CD4-positive, CD25-positive, alpha-beta regulatory T cell (primary cell): ENCODE measurements around the gene CHRM4. TPM values are rescaled to one million over a fixed set of nuclear protein-coding genes. Genes with fewer than 3 reads are reported as not detected.
A peak's percentile ranks its signal among the peaks of the same experiment; 100 is the strongest.

Source experiments
- ATAC-seq, 2 donors: fragments of 150-1000 bp; cut with Tn5 transposase; one replicate each; pipeline ENCODE4 v1.10.0; 2021; ENCODE audit warnings: low read depth in 2 of 2, moderate number of reproducible peaks in 2 of 2, moderate library complexity in 1 of 2
- DNase-seq, 3 donors: peaks; one replicate each; pipeline versions ENCODE4 v3.0.0 to v3.0.0-alpha.2; 2012 to 2022; ENCODE audit warnings: mixed read lengths in 1 of 3
- H3K27ac ChIP-seq: one replicate; pipeline ENCODE4 v1.7.0; 2013; ENCODE audit warnings: mild to moderate bottlenecking, low read length; ENCODE audit not compliant: insufficient read depth, poor library complexity, severe bottlenecking
- H3K27me3 ChIP-seq: one replicate; pipeline ENCODE4 v1.7.0; 2013; ENCODE audit warnings: low read length; ENCODE audit not compliant: control insufficient read depth, insufficient read depth
- H3K36me3 ChIP-seq: one replicate; pipeline ENCODE4 v1.7.0; 2013; ENCODE audit warnings: mild to moderate bottlenecking, low read length, moderate library complexity; ENCODE audit not compliant: control insufficient read depth, insufficient read depth
- H3K4me1 ChIP-seq: 2 replicates; pipeline ENCODE4 v1.7.0; 2013; ENCODE audit warnings: mild to moderate bottlenecking, low read length; ENCODE audit not compliant: insufficient read depth, control insufficient read depth, poor library complexity, severe bottlenecking
- H3K4me3 ChIP-seq: one replicate; pipeline ENCODE4 v1.7.0; 2013; ENCODE audit warnings: low read depth, mild to moderate bottlenecking, low read length, moderate library complexity
- H3K9me3 ChIP-seq, 2 experiments: 1 replicate in 1 of 2; 2 replicates in 1 of 2; pipeline ENCODE4 v1.7.0; 2013; ENCODE audit warnings: low read length in 2 of 2, mild to moderate bottlenecking in 1 of 2, moderate library complexity in 1 of 2; ENCODE audit not compliant: control insufficient read depth in 2 of 2
- H3K27ac Mint-ChIP-seq, 3 donors: one replicate each; pipeline ENCODE4 v1.8.0; 2020 to 2022; ENCODE audit warnings: mild to moderate bottlenecking in 3 of 3, mixed read lengths in 3 of 3, moderate library complexity in 2 of 3
- H3K27me3 Mint-ChIP-seq: one replicate; pipeline ENCODE4 v1.8.0; 2022; ENCODE audit warnings: mild to moderate bottlenecking, mixed read lengths
- H3K36me3 Mint-ChIP-seq: one replicate; pipeline ENCODE4 v1.8.0; 2020; ENCODE audit warnings: mixed read lengths
- H3K4me1 Mint-ChIP-seq, 4 donors: one replicate each; pipeline ENCODE4 v1.8.0; 2020 to 2022; ENCODE audit warnings: mixed read lengths in 4 of 4, mild to moderate bottlenecking in 1 of 4
- H3K4me3 Mint-ChIP-seq, 4 donors: one replicate each; pipeline ENCODE4 v1.8.0; 2020 to 2022; ENCODE audit warnings: mild to moderate bottlenecking in 4 of 4, mixed read lengths in 4 of 4, moderate library complexity in 3 of 4
- H3K9me3 Mint-ChIP-seq, 7 donors: one replicate each; pipeline ENCODE4 v1.8.0; 2020 to 2022; ENCODE audit warnings: mixed read lengths in 7 of 7, mild to moderate bottlenecking in 3 of 7, moderate library complexity in 2 of 7
- polyA plus RNA-seq, 4 donors: library from polyadenylated mRNA; unstranded; fragments of 300-500 nt; fragmentation: Illumina TruSeq; gene quantifications; one replicate each; pipeline ENCODE4 v1.2.3, GENCODE V29; 2021
- total RNA-seq: library from RNA; stranded (reverse); gene quantifications from one replicate; pipeline ENCODE4 v1.2.3, GENCODE V29; 2022

CHRM4 gene
- total and polyA plus RNA-seq, 5 donors from 2014 or later = 0.15 to 2.8 (median 0.98) TPM; not detected in 1

GRCh38 chr11:46389450-46390330 lies 1.9 kb downstream of the CHRM4 start:
- DNase-seq = peak in 1 of 3 donors; percentile 47

GRCh38 chr11:46388619-46389449 lies 2.7 kb downstream of the CHRM4 start:
- Histone ChIP-seq H3K4me1 (peaks cover 42% of the 10 kb centered on the region), H3K27ac (no peak overlapping the region), H3K9me3 (no peaks in the 10 kb centered on the region), H3K27me3 (peaks cover 22% of the 10 kb centered on the region), H3K36me3 (no peaks in the 10 kb centered on the region), H3K4me3 (no peak overlapping the region)
- Mint-ChIP-seq H3K36me3 (no peaks in the 10 kb centered on the region), H3K27me3 (peaks cover 61% of the 10 kb centered on the region), H3K27ac (no peak overlapping the region), H3K9me3 (peaks cover 0 to 6% (median 0%) of the 10 kb centered on the region in 7 donors), H3K4me1 (peaks cover 0 to 36% (median 10%) of the 10 kb centered on the region in 4 donors), H3K4me3 (peak overlapping the region in 1 of 4 donors; percentile 72)
- DNase-seq (no peak), ATAC-seq (no peak)

More at GRCh38 chr11:46389450-46390330, 1.9 kb downstream of the CHRM4 start:
- Mint-ChIP-seq H3K4me1 (peaks cover 0 to 36% (median 10%) of the 10 kb centered on the region in 4 donors), H3K4me3 (peak overlapping the region; percentile 12 to 50 (median 33)), H3K9me3 (peaks cover 0 to 8% (median 0%) of the 10 kb centered on the region in 7 donors), H3K27me3 (peaks cover 62% of the 10 kb centered on the region), H3K36me3 (no peaks in the 10 kb centered on the region), H3K27ac (no peak overlapping the region)
- Histone ChIP-seq H3K36me3 (no peaks in the 10 kb centered on the region), H3K4me1 (peaks cover 42% of the 10 kb centered on the region), H3K9me3 (no peaks in the 10 kb centered on the region), H3K27me3 (peaks cover 22% of the 10 kb centered on the region), H3K27ac (no peak overlapping the region), H3K4me3 (no peak overlapping the region)
- ATAC-seq = peak in 1 of 2 donors; percentile 23

GRCh38 chr11:46387919-46388618 lies 3.5 kb downstream of the CHRM4 start:
- Mint-ChIP-seq H3K27me3 (peaks cover 63% of the 10 kb centered on the region), H3K4me1 (peaks cover 0 to 33% (median 9%) of the 10 kb centered on the region in 4 donors), H3K27ac (no peak overlapping the region), H3K9me3 (peaks cover 0 to 6% (median 0%) of the 10 kb centered on the region in 7 donors), H3K36me3 (no peaks in the 10 kb centered on the region), H3K4me3 (peak overlapping the region in 2 of 4 donors; percentile 33 to 72)
- peak in 1 of 3 donors; percentile 41 for DNase-seq
- H3K4me3 ChIP-seq = no peak overlapping the region
- H3K9me3 ChIP-seq = no peaks in the 10 kb centered on the region
- H3K27ac ChIP-seq = no peak overlapping the region
- peaks cover 40% of the 10 kb centered on the region for H3K4me1 ChIP-seq
- H3K36me3 ChIP-seq = no peaks in the 10 kb centered on the region
- H3K27me3 ChIP-seq = peaks cover 22% of the 10 kb centered on the region
- no peak for ATAC-seq

DNA sequence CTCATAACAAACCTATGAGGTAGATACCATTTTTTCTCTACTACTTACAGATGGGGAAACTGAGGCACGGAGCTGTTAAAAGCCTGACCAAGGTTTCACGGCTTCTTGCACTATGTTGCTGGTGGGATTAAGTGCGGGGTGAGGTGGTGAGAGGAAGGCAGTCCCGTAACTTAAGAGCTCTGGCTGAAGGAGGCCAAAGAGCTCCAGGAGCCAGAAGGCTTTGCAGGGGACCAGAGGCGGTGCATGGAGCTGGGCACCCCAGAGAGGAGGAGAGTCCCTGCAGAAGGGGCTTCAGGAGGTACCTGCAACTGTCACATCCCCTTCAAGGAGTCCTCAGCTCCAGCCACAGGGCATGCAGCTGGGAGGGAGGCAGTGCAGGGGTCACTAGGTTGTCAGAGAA lies 4.1 kb downstream of the CHRM4 start:
- Histone ChIP-seq H3K27me3 (peaks cover 25% of the 10 kb centered on the region), H3K9me3 (no peaks in the 10 kb centered on the region), H3K4me3 (no peak overlapping the region), H3K4me1 (peaks cover 38% of the 10 kb centered on the region), H3K27ac (no peak overlapping the region), H3K36me3 (no peaks in the 10 kb centered on the region)
- Mint-ChIP-seq H3K4me1 (peaks cover 0 to 27% (median 3%) of the 10 kb centered on the region in 4 donors), H3K27me3 (peaks cover 58% of the 10 kb centered on the region), H3K36me3 (no peaks in the 10 kb centered on the region), H3K27ac (no peak overlapping the region), H3K4me3 (peak overlapping the region in 1 of 4 donors; percentile 65), H3K9me3 (peaks cover 0 to 3% (median 0%) of the 10 kb centered on the region in 7 donors)
- DNase-seq = no peak
- no peak for ATAC-seq

- H3K27me3 Mint-ChIP-seq = peaks cover 64% of the 10 kb centered on the region
- H3K27ac ChIP-seq = no peak overlapping the region
- H3K9me3 ChIP-seq = no peaks in the 10 kb centered on the region
- H3K4me1 ChIP-seq = peaks cover 38% of the 10 kb centered on the region
- peaks cover 25% of the 10 kb centered on the region for H3K27me3 ChIP-seq
- DNase-seq = no peak
- peak overlapping the region in 1 of 3 donors; percentile 59 for H3K27ac Mint-ChIP-seq
- H3K4me1 Mint-ChIP-seq = peaks cover 0 to 32% (median 3%) of the 10 kb centered on the region in 4 donors
- H3K36me3 ChIP-seq = no peaks in the 10 kb centered on the region
- no peak overlapping the region for H3K4me3 ChIP-seq
- ATAC-seq = no peak
- no peaks in the 10 kb centered on the region for H3K36me3 Mint-ChIP-seq
- peaks cover 0 to 3% (median 0%) of the 10 kb centered on the region in 7 donors for H3K9me3 Mint-ChIP-seq
- H3K4me3 Mint-ChIP-seq = peak overlapping the region in 1 of 4 donors; percentile 34
These were observed 4.9 kb downstream of the CHRM4 start for GRCh38 chr11:46386674-46387073.

- Histone ChIP-seq H3K36me3 (no peaks in the 10 kb centered on the region), H3K4me3 (no peak overlapping the region), H3K27ac (no peak overlapping the region), H3K27me3 (peaks cover 25% of the 10 kb centered on the region), H3K9me3 (no peaks in the 10 kb centered on the region), H3K4me1 (peaks cover 35% of the 10 kb centered on the region)
- H3K9me3 Mint-ChIP-seq = peaks cover 0 to 3% (median 0%) of the 10 kb centered on the region in 7 donors
- H3K4me1 Mint-ChIP-seq = peaks cover 0 to 32% (median 3%) of the 10 kb centered on the region in 4 donors
- H3K4me3 Mint-ChIP-seq = peak overlapping the region in 1 of 4 donors; percentile 34
- DNase-seq (no peak), ATAC-seq (no peak)
- H3K27ac Mint-ChIP-seq = no peak overlapping the region
- peaks cover 64% of the 10 kb centered on the region for H3K27me3 Mint-ChIP-seq
- no peaks in the 10 kb centered on the region for H3K36me3 Mint-ChIP-seq
These were observed 5.5 kb downstream of the CHRM4 start for GRCh38 chr11:46386005-46386578.
